T-helper 1 cell treated with Interleukin-12 subunit alpha and Interleukin-12 subunit beta and Interleukin-4 antibody, amounts not matched to agents 30 ng/mL and 1 ng/mL, for 36 hours (primary cell): ENCODE measurements around the gene RFT1. TPM values are rescaled to one million over a fixed set of nuclear protein-coding genes. Genes with fewer than 3 reads are reported as not detected.

ENCODE experiments used
- intact Hi-C: fragments of 100-400 bp; cut with micrococcal nuclease; formaldehyde crosslinking; loops from one replicate; pipeline ENCODE4 v1.15.1; 2024
- total RNA-seq: library from RNA; stranded (reverse); gene quantifications from 2 replicates; pipeline ENCODE4 v1.2.3, GENCODE V29; 2022

The RFT1 gene
- total RNA-seq, result 32.9 and 34.1 TPM in 2 replicates

- intact Hi-C loops, result loop anchor here (1.0 to 10.0 kb wide), 11 partner anchors 16 to 1746 kb away; partner anchors contain the start of genes DCP1A, GLT8D1, MANF and PRKCD
These were observed at the start of gene RFT1 for GRCh38 chr3:53130179-53131061. TSS of gene RFT1 (minus strand) at chr3:53130435. CDS start at chr3:53130400, 35 bp downstream.

- intact Hi-C loops, result no loop called here
These were observed 49.3 kb upstream of the RFT1 start for GRCh38 chr3:53179580-53179979.

- intact Hi-C loops, result no loop called here
These were observed 48.0 kb upstream of the RFT1 start for GRCh38 chr3:53178246-53178645.

GRCh38 chr3:53175613-53176540 lies 45.6 kb upstream of the RFT1 start:
- intact Hi-C loops, result no loop called here

GRCh38 chr3:53174346-53175250 lies 44.4 kb upstream of the RFT1 start:
- intact Hi-C loops, result no loop called here

GRCh38 chr3:53173107-53173506 lies 42.9 kb upstream of the RFT1 start:
- intact Hi-C loops, result no loop called here

GRCh38 chr3:53171827-53172505 lies 41.7 kb upstream of the RFT1 start:
- intact Hi-C loops, result no loop called here

GRCh38 chr3:53171064-53171418 lies 40.8 kb upstream of the RFT1 start:
- intact Hi-C loops, result no loop called here

- intact Hi-C loops, result loop anchor here (1.0 kb wide), 1 partner anchor 8 kb away; no protein-coding TSS in a partner anchor
These were observed 40.3 kb upstream of the RFT1 start for GRCh38 chr3:53170325-53171063.

GRCh38 chr3:53169832-53170324 lies 39.6 kb upstream of the RFT1 start:
- intact Hi-C loops, result loop anchor here (1.0 kb wide), 1 partner anchor 8 kb away; no protein-coding TSS in a partner anchor

- intact Hi-C loops, result no loop called here
These were observed 39.0 kb upstream of the RFT1 start for GRCh38 chr3:53169045-53169831.

- intact Hi-C loops, result no loop called here
These were observed 38.1 kb upstream of the RFT1 start for GRCh38 chr3:53168175-53168923.

GRCh38 chr3:53167418-53168174 lies 37.4 kb upstream of the RFT1 start:
- intact Hi-C loops, result no loop called here

- intact Hi-C loops, result no loop called here
These were observed 36.6 kb upstream of the RFT1 start for GRCh38 chr3:53166781-53167291.

GRCh38 chr3:53166206-53166605 lies 36.0 kb upstream of the RFT1 start:
- intact Hi-C loops, result no loop called here

- intact Hi-C loops, result loop anchor here (5.0 kb wide), 1 partner anchor 268 kb away; the partner anchor contains the start of gene STIMATE
These were observed 34.7 kb upstream of the RFT1 start for GRCh38 chr3:53164911-53165310.
